ENCODE data around the gene CR1L.
"Not testable (repeated sequence)": the region's sequence is repeated elsewhere in the genome, so short reads cannot be mapped to it uniquely, and the experiment has no call there.

CR1L gene

GRCh38 chr1:207762622-207763021, 117.7 kb downstream of the CR1L start:
- Histone ChIP-seq H3K36me3 (ENCODE audit: control insufficient read depth, insufficient read depth, low read length) (no peaks in the 10 kb centered on the region), H2AFZ (no peak overlapping the region), H3K4me1 (no peaks in the 10 kb centered on the region), H3K4me3 (ENCODE audit: low read depth, low read length) (no peak overlapping the region), H3K9me3 (ENCODE audit: control insufficient read depth, low read length) (no peaks in the 10 kb centered on the region), H3K27me3 (ENCODE audit: control insufficient read depth, insufficient read depth, low read length) (no peaks in the 10 kb centered on the region), H3K79me2 (peaks cover 2% of the 10 kb centered on the region), H3K27ac (no peak overlapping the region), H3K4me2 (ENCODE audit: low read length) (no peak overlapping the region), H3K9ac (no peak overlapping the region)
- TF ChIP-seq, protein P1, sequence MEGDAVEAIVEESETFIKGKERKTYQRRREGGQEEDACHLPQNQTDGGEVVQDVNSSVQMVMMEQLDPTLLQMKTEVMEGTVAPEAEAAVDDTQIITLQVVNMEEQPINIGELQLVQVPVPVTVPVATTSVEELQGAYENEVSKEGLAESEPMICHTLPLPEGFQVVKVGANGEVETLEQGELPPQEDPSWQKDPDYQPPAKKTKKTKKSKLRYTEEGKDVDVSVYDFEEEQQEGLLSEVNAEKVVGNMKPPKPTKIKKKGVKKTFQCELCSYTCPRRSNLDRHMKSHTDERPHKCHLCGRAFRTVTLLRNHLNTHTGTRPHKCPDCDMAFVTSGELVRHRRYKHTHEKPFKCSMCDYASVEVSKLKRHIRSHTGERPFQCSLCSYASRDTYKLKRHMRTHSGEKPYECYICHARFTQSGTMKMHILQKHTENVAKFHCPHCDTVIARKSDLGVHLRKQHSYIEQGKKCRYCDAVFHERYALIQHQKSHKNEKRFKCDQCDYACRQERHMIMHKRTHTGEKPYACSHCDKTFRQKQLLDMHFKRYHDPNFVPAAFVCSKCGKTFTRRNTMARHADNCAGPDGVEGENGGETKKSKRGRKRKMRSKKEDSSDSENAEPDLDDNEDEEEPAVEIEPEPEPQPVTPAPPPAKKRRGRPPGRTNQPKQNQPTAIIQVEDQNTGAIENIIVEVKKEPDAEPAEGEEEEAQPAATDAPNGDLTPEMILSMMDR (IDR thresholded peaks at IDR 0.05) = no peak

DNA sequence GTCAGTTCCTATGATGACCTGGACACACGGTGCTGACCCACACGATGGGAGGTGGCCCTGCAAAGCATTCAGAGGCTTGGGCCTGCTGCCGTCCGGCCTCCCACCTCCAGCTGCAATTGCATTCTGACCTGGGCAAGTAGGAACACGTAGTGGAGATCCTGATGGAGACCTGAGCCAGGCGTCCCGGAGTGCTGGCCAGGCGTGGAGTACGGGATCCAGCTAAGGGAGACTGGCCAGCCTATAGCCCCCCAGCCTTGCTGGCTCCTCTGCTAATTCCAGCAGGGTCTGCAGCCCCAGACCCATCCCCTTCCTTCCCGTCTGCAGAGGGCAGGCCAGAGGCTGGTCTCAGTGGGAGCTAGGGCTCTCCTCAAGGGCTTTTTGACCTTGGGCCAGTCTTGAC, 118.2 kb downstream of the CR1L start:
- Histone ChIP-seq H3K9me3 (ENCODE audit: control insufficient read depth, low read length) (no peaks in the 10 kb centered on the region), H3K27me3 (ENCODE audit: control insufficient read depth, insufficient read depth, low read length) (no peaks in the 10 kb centered on the region), H3K9ac (no peak overlapping the region), H3K36me3 (ENCODE audit: control insufficient read depth, insufficient read depth, low read length) (no peaks in the 10 kb centered on the region), H3K27ac (no peak overlapping the region), H3K79me2 (peaks cover 2% of the 10 kb centered on the region), H3K4me2 (ENCODE audit: low read length) (no peak overlapping the region), H2AFZ (no peak overlapping the region), H3K4me1 (no peaks in the 10 kb centered on the region), H3K4me3 (ENCODE audit: low read depth, low read length) (no peak overlapping the region)
- TF ChIP-seq, protein P1 (IDR thresholded peaks at IDR 0.05) = no peak

DNA sequence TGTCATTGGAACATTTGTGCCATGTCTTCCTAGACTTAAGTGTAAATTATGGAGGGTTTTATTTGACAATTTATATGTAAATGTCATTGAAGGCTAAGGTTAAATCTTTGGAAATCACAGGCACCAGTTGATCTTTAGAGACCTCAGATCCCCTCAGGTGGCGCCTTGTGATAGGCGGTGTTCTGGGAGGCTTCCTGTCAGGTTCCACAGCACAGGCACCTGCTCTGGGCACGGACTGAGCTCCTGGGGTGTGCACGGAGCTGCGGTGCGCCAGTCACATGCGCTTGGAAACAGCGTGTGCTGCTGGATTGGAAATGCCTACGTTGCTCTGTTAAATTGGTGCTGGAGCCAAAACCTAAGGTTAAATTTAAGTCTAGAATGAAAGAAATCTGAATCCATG, 119.0 kb downstream of the CR1L start:
- no peak overlapping the region for H3K27ac ChIP-seq

DNA sequence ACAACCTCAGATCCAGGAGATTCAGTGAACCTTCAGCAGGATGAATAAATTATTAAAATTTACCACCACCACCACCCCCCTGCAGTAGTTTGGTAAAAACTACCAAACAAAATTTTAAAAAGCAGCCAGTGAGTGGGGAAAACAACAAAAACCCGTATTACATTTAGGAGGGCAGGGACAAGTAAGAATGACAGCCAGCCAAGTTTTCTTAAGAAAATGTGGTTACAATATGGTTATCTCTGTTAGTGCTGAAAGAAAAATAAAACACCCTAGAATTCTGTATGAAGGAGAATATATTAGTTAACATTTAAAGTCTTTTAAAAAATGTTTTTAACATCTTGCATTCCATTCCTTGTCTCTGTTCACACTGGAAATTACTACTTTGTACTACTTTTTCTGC, 121.6 kb downstream of the CR1L start:
- Histone ChIP-seq H3K4me2 (ENCODE audit: low read length) (no peak overlapping the region), H3K36me3 (ENCODE audit: control insufficient read depth, insufficient read depth, low read length) (no peaks in the 10 kb centered on the region), H3K4me3 (ENCODE audit: low read depth, low read length) (no peak overlapping the region), H3K9ac (no peak overlapping the region), H3K79me2 (peaks cover 5% of the 10 kb centered on the region), H3K9me3 (ENCODE audit: control insufficient read depth, low read length) (no peaks in the 10 kb centered on the region), H2AFZ (no peak overlapping the region), H3K4me1 (no peaks in the 10 kb centered on the region), H3K27me3 (ENCODE audit: control insufficient read depth, insufficient read depth, low read length) (no peaks in the 10 kb centered on the region), H3K27ac (no peak overlapping the region)
- TF ChIP-seq, protein P1 (IDR thresholded peaks at IDR 0.05) = no peak

More for the DNA sequence above, 119.0 kb downstream of the CR1L start:
- Histone ChIP-seq H3K36me3 (ENCODE audit: control insufficient read depth, insufficient read depth, low read length) (no peaks in the 10 kb centered on the region), H3K4me3 (ENCODE audit: low read depth, low read length) (no peak overlapping the region), H2AFZ (no peak overlapping the region), H3K4me2 (ENCODE audit: low read length) (no peak overlapping the region), H3K9me3 (ENCODE audit: control insufficient read depth, low read length) (no peaks in the 10 kb centered on the region), H3K4me1 (no peaks in the 10 kb centered on the region), H3K27me3 (ENCODE audit: control insufficient read depth, insufficient read depth, low read length) (no peaks in the 10 kb centered on the region), H3K79me2 (peaks cover 2% of the 10 kb centered on the region), H3K9ac (no peak overlapping the region)
- TF ChIP-seq, protein P1 (IDR thresholded peaks at IDR 0.05) = no peak

- not testable (repeated sequence) for H3K27me3 ChIP-seq (ENCODE audit: control insufficient read depth, insufficient read depth, low read length); H3K79me2 ChIP-seq; H2AFZ ChIP-seq; H3K9ac ChIP-seq; H3K9me3 ChIP-seq (ENCODE audit: control insufficient read depth, low read length); H3K36me3 ChIP-seq (ENCODE audit: control insufficient read depth, insufficient read depth, low read length); H3K4me2 ChIP-seq (ENCODE audit: low read length); H3K4me3 ChIP-seq (ENCODE audit: low read depth, low read length); H3K27ac ChIP-seq; H3K4me1 ChIP-seq
Observed at GRCh38 chr1:207770514-207770913, 125.6 kb downstream of the CR1L start.

All from parathyroid adenoma (tissue), 2 donors.